Endometrial microvascular endothelial cells (primary cell): ENCODE measurements around the gene PPP2R5C. TPM values are rescaled to one million over a fixed set of nuclear protein-coding genes. Genes with fewer than 3 reads are reported as not detected.
"Not testable (repeated sequence)": the region's sequence is repeated elsewhere in the genome, so short reads cannot be mapped to it uniquely, and the experiment has no call there.

Experiments used
- in situ Hi-C: cut with HindIII; loops from 2 replicates; pipeline ENCODE4 v1.10.0; 2017; ENCODE audit warnings: low sequenced_read_pairs, low pct_unique_long_range_greater_than_20kb; ENCODE audit errors: inconsistent ontology term
- total RNA-seq: library from RNA; depleted of rRNA; stranded (reverse); fragments of >200 nt; gene quantifications from one replicate; pipeline ENCODE4 v1.2.3, GENCODE V29; 2015; ENCODE audit errors: inconsistent ontology term

Gene PPP2R5C
- total RNA-seq, 1 donor from 2014 or later, result 60.6 TPM

DNA sequence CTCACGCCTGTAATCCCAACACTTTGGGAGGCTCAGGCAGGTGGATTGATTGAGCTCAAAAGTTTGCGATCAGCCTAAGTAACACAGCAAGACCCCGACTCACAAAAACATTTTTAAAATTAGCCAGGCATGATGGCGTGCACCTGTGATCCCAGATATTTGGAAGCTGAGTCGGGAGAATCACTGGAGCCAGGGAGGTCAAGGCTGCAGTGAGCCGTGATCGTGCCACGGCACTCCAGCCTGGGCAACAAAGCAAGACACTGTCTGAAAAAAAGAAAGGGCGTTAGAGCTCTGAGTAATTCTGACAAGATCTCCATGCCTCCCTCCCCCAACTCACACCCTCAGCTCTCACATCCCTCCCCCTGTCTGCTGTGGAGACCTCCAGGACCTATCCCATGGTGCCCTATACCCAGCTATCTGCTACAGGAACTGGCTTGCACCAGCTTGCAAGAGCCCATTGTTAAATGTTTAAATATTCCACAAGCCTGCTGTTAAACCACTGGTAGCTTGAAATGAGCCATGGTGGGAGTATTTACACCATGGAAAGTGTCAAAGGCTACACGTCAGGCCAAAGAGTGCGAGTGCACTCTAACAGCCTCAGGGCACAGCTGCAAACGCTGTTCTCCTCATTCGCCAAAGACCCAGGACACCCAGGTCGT is 35.1 kb upstream of the PPP2R5C start:
- in situ Hi-C loops, result no loop called here

DNA sequence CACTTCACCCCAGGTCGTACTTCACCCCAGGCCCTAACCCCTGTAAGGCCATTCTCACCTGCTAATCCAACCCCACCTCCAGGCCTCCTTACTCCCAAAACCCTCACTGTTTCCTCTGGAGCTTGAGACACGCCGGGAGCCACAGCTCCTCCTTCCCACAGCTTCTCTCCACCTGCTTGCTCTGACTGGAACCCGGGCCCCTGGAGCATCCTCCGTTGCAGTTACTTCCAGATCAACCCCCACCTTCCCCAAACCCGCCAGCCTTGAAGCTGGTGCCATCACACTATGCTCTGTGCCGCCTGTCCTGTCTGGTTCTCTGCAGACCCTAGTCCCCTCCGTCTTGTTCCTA is 34.6 kb upstream of the PPP2R5C start:
- in situ Hi-C loops, result no loop called here

DNA sequence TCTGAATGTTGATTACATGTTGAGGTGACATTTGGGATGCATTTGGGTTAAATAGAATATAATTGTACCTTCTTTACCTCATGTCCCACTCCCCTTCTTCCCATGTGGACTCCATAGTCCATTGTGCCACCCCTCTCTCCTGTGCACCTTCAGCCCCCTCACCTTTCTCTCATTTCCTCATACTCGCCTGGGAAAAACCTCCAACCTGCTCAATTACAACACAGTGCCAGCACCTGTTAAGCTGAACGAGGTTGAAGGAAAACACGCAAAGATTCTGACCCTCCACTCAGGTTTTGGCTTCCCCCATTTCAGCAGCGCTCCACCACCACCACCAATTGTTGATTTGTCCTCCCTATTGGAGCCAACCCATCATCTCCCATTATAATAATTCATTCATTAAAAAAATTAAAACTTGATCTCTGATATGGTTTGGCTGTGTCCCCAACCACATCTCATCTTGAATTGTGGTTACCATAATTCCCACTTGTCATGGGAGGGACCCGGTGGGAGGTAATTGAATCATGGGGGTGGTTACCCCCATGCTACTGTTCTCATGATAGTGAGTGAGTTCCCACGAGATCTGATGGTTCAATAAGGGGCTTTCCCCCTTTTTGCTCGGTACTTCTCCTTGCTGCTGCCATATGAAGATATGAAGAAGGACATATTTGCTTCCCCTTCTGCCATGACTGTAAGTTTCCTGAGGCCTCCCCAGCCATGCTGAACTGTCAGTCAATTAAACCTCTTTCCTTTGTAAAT is 33.7 kb upstream of the PPP2R5C start:
- in situ Hi-C loops, result no loop called here

DNA sequence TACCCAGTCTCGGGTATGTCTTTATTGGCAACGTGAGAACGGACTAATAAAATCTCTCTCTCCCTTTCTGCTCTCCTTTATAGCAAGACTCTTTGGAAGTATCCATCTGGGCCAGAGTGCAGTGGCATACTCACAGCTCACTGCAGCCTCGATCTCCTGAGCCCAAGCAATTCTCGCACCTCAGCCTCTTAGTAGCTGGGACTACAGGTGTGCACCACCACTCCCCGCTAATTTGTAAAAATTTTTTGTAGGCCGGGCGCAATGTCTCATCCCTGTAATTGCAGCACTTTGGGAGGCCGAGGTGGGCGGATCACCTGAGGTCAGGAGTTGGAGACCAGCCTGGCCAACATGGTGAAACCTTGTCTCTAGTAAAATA is 33.2 kb upstream of the PPP2R5C start:
- in situ Hi-C loops, result no loop called here

DNA sequence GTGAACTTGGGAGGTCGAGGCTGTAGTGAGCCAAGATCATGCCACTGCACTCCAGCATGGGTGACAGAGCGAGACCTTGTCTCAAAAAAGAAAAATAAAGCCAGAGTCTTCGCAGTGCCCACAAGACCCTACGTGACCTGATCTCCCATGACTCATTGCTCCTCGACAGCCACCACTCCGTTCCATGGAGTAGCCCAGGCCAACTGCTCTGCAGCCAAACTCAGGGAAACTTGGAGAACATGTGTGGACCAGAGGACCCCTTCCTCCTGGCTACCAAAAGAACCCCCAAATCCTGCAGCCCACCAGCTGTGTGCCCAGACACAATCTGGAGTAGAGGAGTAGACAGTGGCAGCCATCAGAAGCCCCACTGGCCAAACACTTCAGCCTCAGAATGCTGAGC is 32.1 kb upstream of the PPP2R5C start:
- in situ Hi-C loops, result no loop called here

DNA sequence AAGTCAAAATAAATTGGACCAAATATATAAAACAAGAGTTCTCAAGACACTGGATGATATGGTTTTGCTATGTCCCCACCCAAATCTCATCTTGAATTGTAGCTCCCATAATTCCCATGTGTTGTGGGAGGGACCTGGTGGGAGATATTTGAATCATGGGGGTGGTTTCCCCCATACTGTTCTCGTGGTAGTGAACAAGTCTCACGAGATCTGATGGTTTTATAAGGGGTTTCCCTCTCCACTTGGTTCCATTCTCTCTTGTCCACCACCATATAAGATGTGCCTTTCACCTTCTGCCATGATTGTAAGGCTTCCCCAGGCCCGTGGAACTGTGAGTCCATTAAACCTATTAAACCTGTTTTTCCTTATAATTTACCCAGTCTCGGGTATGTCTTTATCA is 31.4 kb upstream of the PPP2R5C start:
- in situ Hi-C loops, result not testable (repeated sequence)

DNA sequence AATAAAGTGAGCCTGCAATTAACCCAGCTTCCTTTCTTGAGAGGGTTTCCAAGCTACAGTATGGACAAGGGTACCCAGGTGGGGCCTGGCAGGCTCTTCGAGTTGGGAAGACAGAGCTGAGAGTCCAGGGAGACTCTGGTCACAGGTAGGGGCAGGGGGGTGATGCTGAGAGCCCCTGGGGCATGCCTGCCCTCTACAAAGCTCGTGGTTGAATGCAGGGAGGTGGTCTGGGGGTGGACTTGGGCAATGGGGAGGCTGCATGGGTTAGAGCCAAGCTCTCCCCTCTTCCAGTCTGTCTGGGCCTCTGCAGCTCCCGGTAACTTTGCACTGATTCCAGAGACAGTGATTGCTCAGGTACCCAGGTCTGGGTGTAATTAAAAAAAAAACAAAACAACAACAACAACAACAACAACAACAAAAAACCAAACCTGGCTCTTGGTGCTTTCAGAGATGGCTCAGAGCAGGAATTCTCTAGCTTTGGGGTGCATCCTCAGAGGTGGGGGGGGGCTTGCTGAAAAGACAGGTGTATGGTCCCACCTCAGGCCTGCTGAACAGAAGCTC is 30.8 kb upstream of the PPP2R5C start:
- in situ Hi-C loops, result no loop called here

DNA sequence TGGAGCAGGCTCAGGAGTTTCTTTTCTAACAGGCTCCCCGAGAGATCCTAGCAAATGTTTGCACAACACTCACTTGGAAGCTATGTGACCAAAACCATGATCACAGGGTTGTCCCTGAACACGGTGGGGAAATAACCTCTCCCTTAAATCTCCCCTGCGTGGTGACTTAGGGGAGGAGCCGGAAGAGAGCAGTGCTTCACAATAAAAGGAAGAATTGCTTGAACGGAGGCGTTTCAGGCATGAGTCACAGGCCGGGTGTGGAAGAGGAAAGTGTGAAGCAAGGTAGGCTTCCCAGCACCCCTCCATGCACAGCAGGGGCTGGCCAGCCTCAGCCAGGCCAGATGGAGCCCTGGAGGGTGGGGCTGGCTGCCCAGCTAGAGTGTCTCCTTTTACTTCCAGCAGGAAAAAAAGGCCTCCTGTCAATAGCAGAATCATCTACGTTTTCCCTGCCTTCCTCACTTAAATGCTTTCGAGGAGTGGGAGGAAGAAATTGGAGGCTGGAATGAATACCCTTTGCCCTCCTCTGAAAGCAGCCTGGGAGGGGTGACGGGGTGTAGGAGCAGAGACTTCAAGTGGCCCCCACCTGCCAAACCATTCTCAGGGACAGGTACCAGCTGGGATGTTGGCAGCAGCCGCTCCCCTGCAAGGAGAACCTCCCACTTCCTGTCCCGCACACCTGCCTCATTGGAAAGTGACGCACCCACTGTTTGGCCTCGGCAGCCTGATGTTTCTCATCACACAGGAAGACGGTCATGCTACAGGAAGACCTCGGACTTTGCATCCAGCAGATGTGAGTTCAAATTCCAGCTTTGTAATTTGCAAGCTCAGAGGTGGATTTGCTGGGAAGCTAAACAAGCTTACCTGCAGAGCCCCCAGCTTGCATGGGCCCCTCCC is 30.1 kb upstream of the PPP2R5C start:
- in situ Hi-C loops, result no loop called here

DNA sequence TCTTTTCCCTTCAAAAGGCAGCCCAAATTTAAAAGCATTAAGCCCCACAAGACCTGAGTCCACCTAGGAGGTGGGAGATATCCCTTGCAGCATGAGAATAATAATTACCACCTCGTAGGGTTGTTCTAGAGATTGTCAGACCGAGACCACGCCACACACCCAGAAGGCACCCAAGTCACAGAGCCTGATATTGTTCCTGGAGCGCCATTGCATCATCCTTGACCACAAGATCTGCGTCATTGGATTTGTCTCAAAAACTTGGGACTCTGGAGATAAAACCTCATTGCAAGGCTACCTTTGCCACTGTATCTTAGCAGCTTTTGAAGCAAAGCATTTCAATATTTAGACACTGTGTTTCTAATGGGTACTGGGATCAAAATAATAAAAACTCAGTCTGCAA is 29.4 kb upstream of the PPP2R5C start:
- in situ Hi-C loops, result no loop called here

DNA sequence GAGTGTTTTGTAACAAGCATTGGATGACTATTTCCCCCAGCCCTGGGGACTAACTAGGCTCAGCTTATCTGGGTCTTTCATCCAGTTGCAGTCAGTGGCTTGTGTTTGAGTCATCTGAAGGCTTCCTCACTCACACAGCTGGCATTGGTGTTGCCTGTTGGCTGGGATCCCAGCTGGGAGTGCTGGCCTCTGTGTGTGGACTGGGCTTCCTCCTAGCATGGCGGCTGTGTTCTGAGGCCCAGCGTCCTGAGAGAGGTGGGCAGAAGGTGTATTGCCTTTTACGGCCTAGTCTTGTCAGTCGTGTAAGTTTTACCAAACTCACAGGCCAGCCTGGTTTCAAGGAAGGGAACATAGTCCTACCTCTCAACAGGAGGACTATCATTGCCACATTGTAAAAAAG is 28.3 kb upstream of the PPP2R5C start:
- in situ Hi-C loops, result no loop called here

DNA sequence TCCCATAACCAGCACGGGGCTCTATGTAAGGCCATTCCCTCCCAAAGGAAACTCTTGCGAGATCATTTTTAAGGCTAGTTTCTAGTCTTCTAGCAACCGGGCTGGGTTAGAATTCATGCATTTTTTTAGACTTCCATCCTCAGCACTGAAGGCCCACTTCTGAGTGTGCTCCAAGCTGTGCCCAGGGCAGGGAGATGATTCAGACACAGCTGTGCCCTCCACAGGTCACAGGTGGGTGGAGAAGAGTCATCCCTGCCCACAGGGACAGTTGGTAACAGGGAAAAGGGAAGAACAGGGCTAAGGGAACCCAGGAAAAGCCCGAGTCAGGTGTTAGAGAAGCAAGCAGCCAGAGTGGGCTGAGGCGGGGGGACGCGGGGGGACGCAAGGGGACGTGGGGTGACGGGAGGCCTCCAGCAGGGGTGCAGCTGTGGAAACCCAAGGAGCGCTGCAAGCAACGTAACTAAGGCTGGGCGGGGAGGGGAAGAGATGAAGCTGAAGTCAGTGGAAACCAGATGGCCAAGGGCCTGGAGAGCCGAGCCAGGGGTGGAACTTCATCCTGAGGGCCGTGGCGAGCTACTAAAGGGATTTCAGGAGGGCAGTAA is 27.2 kb upstream of the PPP2R5C start:
- in situ Hi-C loops, result no loop called here

DNA sequence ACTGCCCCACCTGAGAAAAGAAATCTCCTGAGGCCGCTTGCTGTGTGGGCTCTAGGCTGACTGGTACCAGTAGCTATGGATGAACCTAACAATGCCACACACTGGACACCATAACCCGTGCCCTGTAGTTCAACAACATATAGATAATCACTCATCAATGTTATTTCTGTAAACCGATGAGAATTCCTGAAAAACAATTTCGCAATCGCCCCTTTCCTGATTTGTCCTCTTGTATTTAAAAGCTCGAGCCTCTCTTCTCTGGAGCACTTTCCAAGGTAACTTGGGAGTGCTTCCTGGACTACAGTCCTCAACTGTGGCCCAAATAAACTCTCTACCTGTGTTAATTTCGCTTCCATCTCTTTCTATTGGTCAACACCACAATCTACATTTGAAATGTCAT is 26.1 kb upstream of the PPP2R5C start:
- in situ Hi-C loops, result no loop called here

DNA sequence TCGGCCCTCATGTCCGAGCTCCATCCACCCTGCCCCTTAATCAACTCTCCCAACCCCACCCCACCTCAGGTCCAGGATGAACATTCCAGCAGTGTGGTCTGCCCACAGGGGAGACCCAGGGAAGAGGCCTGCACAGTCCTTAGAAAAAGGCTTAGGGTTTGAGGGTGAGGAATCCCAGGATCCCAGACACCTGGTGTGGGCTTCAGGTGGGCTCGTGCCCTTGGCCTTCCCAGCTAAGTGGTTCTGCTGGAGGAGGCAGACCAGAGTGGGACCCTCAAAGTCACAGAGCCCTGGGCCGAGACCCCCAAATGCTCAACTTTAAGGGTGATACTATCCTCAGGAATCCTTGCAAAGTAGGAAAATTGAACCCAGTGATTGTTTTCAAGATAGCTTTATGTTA is 25.4 kb upstream of the PPP2R5C start:
- in situ Hi-C loops, result no loop called here

DNA sequence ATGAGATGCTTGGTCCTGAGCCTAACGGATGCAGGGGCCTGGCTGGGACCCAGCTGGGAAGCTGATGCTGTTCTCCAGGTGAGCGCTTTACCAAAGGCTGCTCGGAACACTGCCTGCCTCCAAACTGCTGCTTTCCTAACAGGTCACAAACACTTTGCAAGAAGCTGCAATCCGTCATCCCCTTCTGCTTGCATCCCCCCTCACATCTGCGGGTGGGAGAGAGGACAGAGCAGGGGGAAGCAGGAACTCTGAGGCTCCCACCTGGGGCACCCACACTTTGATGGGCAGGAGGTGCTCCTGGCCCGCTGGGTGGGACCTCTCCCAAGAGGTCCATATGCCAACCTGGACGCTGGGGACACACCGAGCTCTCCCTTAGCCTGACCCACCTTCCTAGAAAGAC is 24.9 kb upstream of the PPP2R5C start:
- in situ Hi-C loops, result no loop called here

DNA sequence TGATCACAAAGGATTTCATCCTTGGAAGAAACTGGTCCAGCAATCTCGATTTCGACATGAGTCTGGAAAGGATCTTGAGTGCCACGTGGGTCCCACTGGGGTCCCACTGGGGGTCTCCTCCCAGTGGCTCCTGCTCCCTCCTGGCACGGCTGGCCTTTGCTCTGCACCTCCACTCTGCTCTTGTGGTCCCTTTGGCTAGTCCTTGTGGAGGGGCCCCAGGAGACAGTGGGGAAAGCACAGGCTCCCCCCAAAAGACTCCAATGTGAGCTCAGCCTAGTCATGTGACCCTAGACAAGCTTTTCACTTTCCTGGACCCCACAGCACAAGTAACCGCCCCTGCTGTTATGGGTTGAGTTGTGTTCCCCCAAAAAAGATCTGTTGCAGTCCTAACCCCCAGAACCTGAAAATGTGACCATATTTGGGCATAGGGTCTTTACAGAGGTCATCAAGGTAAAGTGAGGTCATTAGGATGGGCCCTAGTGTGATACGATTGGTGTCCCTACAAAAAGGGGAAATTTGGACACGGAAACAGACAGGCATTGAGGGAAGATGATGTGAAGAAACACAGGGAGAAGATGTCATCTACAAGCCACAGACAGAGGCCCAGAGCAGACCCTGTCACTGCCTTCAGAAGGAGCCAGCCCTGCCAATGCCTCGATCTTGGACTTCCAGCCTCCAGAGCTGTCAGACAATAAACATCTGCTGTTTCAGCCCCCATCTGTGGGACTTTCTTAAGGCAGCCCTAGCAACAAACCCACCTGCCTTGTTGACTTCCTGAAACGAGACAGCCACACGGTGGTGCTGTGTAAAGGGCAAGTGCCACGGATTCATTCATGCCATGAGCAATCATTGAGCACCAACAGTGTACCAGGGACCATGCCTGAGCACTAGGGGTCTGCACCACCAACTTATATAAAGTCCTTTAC is 23.8 kb upstream of the PPP2R5C start:
- in situ Hi-C loops, result no loop called here

DNA sequence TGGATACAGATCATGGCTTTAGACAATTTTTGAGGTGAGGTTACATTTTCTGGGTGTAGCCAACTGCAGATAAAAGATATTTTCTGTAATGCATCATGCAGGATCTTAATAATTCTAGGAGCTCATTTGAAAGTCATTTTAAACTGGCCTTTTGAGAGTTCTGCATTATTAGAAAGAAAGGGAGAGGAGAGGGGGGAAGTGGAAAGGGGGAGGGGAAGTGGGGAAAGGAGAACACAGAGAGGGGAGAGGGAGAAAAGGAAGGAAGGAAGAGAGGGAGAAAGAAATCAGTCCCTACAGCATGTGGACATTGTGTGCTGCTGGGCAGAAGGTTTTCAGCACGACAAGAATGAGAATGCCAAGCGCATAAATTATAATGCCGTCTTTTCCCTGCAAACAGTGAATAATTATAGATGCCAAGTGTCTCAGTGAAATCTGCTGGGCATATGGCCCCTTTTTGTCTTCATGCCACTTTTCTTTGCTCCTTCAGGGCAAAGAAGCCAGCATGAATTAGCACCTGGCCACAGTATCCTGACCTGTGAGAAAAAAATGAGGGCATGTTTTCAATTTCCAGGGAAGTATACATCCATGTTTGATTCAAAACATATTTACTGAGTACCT is 22.7 kb upstream of the PPP2R5C start:
- in situ Hi-C loops, result no loop called here

DNA sequence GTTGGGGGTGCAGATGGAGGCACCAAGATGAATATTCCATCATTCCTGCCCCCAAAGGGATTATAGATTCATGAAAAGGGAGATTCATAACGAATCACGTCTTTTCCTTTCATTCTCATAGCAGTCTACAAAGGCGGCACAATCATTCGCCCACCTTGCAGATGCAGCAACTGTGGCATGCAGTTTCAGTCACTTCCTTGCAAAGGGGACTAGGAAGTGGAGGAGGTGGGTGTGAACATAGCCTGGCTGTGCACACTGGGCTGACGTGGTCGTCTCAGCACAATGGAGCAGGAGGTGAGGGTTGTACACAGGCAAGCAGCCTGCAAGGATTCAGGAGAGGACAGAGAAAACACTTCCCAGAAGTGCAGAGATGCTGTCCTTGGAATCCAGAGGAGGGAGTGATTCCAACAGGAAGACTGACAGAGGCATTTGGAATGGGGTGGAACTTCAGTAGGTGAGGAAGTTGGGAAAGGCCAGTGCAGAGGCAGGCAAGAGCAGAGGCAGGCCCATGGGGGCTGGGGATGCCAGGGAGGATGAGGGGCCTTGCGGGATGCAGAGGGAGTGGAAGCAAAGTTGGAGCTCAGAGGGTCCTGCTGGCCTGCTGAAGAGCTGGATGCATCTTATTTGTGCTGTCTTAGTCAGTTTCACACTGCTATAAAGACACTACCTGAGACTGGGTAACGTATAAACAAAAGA is 21.9 kb upstream of the PPP2R5C start:
- in situ Hi-C loops, result no loop called here
